HT1080 (cell line): ENCODE results near the gene CDADC1. TPM values are rescaled to one million over a fixed set of nuclear protein-coding genes. Genes with fewer than 3 reads are reported as not detected.

ENCODE experiments used
- DNase-seq: peaks from one replicate; pipeline ENCODE4 v3.0.0-alpha.2; 2015; ENCODE audit warnings: low read depth
- total RNA-seq: library from RNA; depleted of rRNA; stranded (reverse); fragments of >200 nt; shearing (Covaris generic); gene quantifications from 2 replicates; pipeline ENCODE4 v1.2.3, GENCODE V29; 2014

Gene CDADC1
- total RNA-seq, 1 experiment from 2014 or later = 2.8 TPM

DNA sequence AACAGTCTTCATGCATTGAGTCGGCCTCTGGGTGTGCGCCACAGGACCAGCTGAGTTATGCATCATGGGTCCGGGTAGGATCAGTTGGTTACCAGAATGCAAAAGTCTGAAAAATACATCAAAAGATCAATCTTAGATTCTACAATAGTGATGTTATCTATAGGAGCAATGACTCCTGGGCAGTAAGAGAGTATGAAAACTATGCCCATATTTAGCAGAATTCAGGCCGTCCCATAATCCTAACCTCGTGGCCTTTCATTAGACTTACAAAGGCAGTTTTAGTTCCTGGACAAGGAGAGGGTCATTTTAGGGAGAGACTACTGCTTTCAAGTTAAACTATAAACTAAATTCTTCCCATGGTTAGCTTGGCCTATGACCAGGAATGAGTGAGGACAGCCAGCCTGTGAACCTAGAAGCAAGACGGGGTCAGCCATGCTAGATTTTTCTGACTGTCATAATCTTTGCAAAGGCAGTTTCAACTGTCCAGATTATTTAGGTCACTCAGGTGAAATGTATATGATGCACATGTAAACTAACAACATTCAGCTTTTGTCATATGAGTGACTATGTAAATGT lies 11.8 kb upstream of the CDADC1 start:
- no peak for DNase-seq

DNA sequence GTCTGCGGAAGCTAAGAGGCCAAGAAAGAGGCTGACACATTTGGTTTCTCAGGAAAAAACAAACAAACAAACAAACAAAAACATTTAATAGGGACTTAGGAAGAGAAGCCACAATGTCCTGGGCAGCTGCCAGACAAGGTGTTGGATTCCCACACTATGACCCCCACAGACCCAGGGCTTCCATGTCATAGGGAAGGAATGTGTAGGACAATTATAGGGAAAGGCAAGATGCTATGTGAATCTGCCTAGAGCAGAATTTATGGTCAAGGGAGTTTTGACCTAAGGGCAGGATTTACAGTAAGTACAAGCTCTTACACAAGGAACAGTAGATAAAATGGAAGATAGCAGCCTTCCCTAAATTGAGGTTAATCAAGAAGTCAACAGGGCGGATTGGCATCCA lies 9.1 kb upstream of the CDADC1 start:
- DNase-seq = peak; percentile 21

DNA sequence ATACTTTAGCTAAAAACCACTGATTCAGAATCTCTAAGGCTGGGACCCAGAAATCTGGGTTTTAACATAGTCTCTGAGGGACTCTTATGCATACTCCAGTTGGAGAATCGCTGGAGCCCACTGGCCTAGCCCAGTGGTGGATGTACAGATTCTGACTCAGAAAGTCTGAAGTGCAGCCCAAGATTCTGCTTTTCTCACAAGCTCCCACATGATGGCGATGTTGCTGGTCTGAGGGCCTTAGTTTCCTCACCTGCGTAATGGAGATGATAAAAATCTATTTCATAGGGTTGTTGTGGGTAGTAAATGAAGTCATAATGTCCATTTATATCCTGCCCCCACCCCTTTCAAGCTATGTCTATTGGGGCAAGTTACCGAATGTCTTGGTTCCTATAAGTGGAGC lies 7.7 kb upstream of the CDADC1 start:
- peak; percentile 47 for DNase-seq

DNA sequence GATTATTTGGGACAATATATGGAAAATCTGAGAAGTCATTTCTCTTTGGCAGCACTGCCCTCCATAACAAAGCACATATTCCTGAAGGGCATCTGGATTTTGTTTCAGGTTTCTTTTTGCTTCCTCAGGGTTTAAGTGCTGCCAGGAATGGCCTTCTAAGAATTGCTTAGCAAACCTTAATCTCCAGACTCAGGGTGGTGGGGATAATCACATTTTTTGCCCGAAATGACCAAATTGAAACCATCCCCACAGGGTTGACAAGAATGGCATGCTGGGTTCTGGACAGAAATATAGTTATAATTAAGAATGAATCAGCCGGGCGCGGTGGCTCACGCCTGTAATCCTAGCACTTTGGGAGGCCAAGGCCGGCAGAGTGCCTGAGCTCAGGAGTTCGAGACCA lies 6.4 kb upstream of the CDADC1 start:
- DNase-seq = no peak

DNA sequence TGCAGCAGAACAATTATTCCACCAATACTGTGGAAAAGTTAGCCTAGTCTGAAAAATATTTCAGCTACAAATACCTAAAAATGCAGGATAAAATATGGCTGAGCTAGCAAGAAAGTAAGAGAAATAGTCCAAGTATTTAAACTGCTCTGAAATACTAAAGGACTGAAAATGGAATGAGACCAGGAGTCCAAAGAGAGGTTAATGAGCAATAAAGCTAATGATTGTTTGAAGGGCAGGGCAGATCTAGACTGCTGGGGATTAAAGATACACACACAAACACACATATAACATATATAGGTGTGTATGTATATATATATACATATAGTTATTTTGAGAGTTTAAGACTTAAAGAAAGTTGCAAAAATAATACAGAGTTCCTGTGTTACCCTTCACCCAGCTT lies 2.6 kb upstream of the CDADC1 start:
- DNase-seq = no peak

DNA sequence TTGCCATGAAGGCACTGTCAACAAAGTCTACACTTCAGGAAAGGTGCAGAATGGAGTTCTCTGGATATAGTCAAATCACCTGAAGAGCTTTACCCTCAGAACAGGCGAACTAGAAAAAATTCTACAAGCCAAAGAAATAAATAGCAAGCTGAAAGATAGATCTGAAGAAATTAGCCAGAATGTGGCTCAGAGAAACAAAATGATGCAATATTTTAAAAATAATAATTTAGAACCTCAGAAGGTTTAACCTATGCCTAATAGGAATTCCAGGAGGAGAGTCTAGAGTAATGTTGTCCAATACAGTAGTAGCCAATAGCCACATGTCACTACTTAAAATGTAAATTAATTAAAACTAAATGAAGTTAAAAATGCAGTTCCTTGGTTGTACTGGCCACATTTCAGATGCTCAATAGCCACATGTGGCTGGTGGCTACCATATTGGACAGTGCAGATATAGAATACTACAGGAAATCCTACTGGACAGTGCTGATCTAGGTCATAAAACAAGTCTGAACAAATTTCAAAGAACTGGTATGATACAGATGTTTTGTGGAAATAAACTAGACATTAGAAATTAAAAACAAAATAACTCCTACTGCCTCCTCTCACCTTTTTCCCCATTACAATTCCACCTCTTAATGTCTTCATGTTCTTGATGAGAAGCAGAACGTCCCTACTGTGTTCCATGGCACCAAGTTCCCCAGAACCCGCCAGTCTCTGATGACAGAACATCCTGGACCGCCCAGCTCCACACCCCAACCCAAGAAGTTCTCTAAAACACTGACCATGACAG lies 679 bp upstream of the CDADC1 start:
- DNase-seq = no peak

DNA sequence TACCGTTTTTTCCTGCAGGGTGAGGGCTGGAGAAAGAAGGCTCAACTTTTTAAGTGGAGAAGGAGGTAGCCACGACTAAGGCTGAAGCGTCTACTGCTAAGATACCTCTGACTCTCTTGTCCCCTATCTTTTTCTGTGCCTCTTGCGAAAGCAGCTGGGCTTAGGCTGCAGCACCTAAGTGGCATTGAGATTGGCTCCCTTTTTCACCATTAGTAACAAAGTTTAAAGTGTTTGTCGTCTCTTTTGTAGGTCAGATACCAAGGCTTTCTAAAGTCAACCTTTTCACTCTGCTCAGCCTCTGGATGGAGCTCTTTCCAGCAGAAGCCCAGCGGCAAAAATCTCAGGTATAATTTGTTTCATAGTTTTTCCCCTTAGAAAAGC lies 887 bp downstream of the CDADC1 start:
- DNase-seq = no peak

DNA sequence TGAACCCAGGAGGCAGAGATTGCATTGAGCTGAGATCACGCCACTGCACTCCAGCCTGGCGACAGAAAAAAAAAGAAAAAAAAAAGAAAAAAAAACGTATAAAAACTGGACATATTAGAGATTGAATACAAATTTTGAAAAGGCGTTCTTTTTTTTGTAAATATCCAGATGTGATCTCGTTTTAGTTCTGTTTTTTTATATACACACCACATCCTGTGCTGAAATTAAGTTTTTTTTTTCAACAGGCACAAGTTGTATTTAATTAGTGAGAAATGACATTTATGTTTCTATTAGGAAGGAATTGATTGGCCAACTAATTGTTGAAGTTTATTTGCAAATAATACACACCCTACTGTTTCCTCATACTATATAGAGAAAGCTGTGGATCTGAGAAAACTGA lies 3.6 kb downstream of the CDADC1 start:
- no peak for DNase-seq

DNA sequence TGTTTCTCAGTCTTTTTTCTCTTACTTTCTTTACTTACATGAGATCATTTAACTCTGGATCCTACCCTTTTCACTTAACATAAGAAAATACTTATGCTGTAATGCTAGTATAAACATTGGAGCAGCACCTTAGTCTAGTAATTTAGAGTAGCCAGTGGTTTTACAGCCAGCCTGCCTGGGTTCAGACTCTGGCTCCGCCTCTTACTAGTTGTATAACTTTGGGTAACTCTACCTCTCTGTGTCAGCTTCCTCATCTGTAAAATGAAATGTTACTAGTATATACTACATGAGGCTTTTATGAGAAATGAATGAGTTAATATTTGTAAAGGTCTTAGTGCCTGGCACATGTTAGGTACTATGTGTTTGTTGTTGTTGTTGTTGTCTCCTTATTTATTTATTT lies 5.6 kb downstream of the CDADC1 start:
- DNase-seq = no peak

DNA sequence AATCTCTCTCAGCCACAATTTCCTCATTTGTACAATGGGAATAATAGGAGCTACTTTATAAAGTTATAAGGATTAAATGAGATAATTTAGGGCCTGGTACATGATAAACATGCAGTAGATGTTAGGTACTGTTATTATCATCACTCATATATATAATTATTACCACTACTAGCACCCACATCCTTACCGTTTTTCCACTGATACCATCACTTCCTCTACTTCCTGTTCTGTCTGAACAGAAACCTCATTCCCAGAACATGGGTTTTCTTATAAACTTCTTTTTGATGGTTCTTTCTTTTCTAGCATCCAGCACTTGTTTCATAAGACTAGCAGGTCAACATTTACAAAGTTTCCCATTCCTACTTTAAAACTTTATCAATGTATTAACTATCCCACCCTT lies 6.3 kb downstream of the CDADC1 start:
- no peak for DNase-seq

DNA sequence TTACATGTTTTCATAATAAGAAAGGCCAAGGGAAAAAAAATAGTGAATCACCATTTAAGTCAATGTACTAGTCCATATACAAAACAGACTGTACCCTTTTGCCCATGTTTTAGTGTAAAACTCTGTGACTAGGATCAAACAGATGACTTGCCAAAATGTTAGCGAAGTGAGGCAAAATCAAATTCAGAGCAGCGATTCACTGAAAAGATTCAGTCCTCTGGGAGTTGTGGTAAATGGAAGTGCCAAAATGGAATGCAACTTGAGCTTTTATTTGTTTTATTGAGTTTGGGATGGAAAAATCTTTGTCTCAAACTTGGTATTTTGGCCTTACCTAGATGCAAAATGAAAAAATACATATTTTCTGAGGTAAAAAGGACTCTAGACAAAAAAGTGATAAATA lies 9.1 kb downstream of the CDADC1 start:
- no peak for DNase-seq

DNA sequence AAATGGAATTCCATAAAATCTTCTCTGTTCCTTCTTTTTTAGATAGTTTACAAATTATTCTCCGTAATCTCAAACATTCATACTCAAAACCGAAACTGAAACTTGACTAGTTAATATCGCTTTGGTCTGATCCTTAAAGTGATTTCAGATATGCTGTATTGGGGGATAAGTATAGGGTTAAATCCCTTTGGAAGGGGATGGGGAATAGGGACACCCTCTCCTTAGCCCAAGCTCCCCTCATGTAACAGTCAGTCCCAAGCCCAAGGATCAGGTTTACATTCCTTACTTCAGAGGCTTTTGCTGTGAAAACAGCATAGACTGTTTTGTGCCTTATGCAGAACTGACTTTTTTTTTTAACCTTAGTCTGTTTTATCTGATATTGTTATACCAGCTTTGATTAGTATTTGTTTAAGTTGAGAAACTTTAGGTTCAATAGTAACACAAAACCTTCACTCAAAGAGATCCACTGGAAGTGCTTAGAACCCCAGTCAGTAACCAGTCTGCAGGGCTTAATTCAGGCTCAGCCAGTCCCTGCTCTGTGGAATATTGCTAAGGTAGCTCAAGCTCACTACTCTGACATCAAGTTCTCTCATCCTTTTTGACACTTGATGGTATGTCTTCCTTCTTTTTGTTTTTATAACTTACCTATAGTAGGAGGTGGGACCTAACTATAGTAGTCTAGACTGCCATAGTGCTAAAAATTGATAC lies 10.5 kb downstream of the CDADC1 start:
- DNase-seq = no peak

DNA sequence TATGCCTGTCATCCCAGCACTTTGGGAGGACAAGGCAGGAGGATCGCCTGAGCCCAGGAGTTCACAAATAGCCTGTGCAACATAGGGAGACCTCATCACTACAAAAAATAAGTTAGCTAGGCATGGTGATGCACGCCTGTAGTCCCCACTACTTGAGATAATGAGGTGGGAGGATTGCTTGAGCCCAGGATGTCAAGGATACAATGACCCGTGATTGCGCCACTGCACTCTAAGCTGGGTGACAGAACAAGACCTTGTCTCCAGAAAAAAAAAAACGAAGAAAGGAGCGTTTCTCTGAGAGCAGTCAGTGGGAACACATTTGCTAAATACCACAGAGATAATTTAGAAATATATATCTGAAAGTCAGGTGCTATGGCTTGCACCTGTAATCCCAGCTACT lies 11.9 kb downstream of the CDADC1 start:
- no peak for DNase-seq

DNA sequence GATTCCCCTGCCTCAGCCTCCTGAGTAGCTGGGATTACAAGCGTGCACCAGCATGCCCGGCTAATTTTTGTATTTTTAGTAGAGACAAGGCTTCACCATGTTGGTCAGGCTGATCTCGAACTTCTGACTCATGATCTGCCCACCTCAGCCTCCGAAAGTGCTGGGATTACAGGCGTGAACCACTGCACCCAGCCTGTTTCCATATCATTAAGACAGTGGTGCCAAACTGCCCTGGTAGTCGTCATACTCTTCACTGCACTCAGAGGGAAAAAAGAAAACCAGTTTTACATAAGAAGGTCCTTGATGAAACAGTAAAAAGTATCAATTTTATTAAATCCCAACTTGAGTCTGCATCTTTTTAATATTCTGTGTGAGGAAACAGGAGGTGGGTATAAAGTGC lies 14.9 kb downstream of the CDADC1 start:
- DNase-seq = no peak

DNA sequence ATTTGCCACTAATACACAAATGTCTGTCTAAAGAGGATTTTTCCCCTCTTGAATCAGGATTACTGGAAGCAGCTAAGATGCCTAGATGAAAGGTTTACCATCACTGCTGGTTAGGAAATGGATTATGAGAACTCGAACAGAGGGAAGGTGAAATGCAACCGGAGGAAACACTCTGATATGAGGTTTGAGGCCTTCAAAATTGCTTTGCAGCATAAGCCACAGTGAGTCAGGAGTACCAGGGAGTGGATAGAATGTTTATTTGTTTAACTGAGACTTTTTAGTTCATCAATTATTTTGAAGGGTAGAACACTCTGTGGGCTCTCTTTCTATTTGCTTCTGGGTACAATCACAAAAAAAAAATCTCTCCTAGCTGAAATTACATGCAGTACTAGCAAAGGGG lies 18.1 kb downstream of the CDADC1 start:
- peak; percentile 7 for DNase-seq

DNA sequence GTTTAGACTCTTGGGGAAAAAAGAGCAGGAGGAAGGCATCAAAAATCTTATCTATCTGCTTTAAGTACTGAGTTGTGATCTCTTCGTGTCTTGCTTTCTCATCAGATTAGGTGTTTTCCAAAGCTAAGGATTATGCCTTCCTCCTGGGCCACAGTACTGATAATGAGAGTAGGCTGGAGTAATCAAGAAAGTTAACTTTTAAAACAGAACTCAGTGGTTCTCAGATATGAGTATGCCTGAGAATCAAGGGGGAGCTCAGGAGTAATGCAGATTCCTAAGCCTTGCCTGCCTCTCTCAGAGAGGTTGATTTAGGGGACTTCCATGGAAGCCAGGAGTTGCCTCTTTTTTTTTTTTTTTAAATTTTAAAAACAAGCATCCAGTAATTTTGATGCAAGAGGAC lies 23.5 kb downstream of the CDADC1 start:
- no peak for DNase-seq

DNA sequence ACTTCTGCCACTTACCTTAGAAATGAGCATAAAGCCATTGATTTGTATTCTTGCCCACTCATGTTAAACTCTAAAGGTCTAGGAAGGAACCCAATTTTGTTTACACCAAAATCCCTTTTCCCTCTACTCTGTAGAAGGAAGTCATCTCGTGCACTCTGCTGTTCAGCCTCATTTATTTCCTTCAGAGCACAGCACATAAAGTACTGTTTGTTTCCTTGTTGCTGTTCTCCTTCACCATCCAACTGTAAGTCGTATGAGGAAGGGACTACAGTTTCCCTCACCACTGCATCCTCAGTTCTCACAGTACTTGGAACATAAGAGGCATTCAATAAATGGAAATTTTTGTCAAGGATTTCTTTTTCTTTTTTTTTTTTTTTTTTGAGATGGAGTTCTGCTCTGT lies 24.6 kb downstream of the CDADC1 start:
- DNase-seq = no peak

DNA sequence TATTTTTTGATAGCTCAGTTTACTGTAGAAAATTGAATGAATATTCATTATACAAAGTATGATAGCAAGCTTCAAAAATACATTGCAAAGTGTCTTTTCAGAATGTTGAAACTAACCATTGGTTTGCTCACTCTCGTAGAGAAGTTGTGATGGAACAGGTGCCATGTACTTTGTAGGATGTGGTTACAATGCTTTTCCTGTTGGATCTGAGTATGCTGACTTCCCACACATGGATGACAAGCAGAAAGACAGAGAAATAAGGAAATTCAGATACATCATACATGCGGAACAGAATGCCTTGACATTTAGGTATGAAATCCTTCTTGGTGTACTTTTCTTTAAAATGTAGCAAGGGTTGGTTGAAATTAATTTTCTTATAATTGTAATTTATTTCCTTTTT lies 30.5 kb downstream of the CDADC1 start:
- no peak for DNase-seq

DNA sequence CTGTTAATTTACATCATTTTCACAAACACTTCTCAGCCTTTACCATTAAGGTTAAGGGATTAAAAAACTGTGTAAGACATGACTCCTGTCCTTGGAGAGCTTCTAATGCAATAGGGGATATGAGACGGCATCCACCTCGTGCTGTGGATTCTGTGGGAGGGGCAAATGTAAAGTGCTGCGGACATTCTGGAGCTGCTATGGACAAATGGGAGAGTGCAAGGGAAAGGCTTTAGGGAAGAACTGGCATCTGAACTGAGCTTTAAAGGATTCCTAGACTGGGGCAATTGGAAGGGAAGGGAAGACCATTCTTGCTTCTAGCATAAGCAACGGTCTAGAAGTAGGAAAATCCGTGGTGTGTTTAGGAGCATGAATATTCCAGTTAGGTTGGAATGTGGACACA lies 31.4 kb downstream of the CDADC1 start:
- no peak for DNase-seq

DNA sequence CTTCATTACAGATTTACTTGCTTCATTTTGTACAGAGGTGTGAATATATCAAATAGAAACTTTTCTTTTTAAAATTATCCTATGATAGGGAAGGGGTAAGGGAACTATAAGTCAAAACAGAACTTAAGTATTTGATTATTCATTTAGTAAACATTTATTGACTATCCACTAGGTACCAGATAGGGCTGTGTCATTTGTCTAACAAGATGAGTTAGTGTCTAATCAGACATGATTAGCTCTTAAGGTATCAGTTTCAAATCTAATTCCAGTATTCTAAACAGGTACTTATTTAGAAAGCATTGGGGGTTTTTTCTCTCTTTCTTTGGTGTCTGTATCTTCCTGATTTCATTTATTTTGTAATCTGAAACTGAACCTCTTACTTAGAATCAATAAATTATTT lies 32.2 kb downstream of the CDADC1 start:
- no peak for DNase-seq

DNA sequence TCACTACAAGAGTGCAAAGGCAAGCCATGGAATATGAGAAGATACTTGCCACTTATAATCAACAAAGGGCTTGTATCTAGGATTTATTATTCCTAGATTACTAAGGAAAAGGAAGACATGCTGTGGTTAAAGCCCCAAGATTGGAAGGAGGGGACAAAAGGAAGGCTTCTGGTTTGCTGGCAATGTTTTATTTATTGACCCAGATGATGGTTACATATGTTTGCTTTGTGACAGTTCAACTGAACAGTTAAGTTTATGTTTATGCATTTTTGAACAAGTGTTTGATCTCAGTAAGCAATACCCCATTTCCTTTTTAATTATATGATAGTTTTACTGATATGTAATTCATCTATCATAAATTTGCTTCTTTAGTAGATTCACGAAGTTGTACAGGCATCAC lies 40.3 kb downstream of the CDADC1 start:
- no peak for DNase-seq

DNA sequence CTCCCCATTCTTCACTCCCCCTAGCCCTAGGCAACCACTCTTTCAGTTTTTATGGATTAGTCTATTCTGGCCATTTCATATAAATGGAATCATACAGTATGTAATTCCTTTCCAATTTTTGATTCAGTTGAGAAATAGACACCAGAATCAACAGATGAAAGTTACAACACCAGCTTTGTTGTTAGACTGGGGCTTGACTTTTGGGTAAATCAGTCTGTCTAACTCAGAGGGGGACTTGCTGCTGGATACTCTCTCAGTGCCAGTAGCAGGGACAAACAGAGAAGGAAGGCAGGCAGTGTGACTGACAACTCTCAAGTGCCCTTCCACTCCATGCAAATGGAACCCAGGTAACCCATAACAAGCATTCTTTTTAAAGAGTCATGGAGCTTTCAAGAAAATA lies 40.7 kb downstream of the CDADC1 start:
- DNase-seq = no peak
